Hepatocyte (in vitro differentiated cells): ENCODE measurements around the gene C1orf198.

Experiments
- EZH2phosphoT487 ChIP-seq: fragments of 200-600 bp; sonication (generic); IDR thresholded peaks from one replicate; pipeline ENCODE4 v1.6.1; 2018; ENCODE audit warnings: antibody characterized with exemption, mild to moderate bottlenecking, low read depth, moderate library complexity; ENCODE audit not compliant: unreplicated experiment, severe bottlenecking
- TF ChIP-seq, protein P1 (sequence below): fragments of 200-600 bp; sonication (generic); IDR thresholded peaks from 2 replicates; pipeline ENCODE4 v1.5.1; 2016; ENCODE audit warnings: antibody characterized with exemption, mild to moderate bottlenecking; ENCODE audit not compliant: poor library complexity

GRCh38 chr1:230787471-230787870 is 80.8 kb downstream of the C1orf198 start:
- TF ChIP-seq, protein P1, sequence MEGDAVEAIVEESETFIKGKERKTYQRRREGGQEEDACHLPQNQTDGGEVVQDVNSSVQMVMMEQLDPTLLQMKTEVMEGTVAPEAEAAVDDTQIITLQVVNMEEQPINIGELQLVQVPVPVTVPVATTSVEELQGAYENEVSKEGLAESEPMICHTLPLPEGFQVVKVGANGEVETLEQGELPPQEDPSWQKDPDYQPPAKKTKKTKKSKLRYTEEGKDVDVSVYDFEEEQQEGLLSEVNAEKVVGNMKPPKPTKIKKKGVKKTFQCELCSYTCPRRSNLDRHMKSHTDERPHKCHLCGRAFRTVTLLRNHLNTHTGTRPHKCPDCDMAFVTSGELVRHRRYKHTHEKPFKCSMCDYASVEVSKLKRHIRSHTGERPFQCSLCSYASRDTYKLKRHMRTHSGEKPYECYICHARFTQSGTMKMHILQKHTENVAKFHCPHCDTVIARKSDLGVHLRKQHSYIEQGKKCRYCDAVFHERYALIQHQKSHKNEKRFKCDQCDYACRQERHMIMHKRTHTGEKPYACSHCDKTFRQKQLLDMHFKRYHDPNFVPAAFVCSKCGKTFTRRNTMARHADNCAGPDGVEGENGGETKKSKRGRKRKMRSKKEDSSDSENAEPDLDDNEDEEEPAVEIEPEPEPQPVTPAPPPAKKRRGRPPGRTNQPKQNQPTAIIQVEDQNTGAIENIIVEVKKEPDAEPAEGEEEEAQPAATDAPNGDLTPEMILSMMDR: no peak
- TF ChIP-seq EZH2phosphoT487: no peak
